ENCODE data around the gene PRRX2. TPM values are rescaled to one million over a fixed set of nuclear protein-coding genes. Genes with fewer than 3 reads are reported as not detected.

Gene PRRX2
- not detected for polyA plus RNA-seq

- Mint-ChIP-seq H3K27ac (no peak within 1 kb of the TSS), H3K27me3 (peaks cover 7% of the 10 kb centered on the region), H3K4me1 (no peaks in the 10 kb centered on the region), H3K9me3 (no peaks in the 10 kb centered on the region), H3K36me3 (no peaks in the 10 kb centered on the region), H3K4me3 (peak within 1 kb of the TSS in 3 of 4 donors; percentile 63 to 79 (median 77))
Measured at GRCh38 chr9:129665389-129665775, at the start of gene PRRX2. PRRX2 (plus strand) TSS chr9:129665647; CDS start chr9:129665868, 221 bp downstream.

GRCh38 chr9:129617167-129617566 is 48.3 kb upstream of the PRRX2 start:
- Mint-ChIP-seq H3K27ac (no peak overlapping the region), H3K4me1 (peaks cover 0 to 3% (median 2%) of the 10 kb centered on the region in 3 donors), H3K9me3 (peaks cover 0 to 3% (median 0%) of the 10 kb centered on the region in 3 donors), H3K36me3 (peaks cover 1% of the 10 kb centered on the region), H3K4me3 (peak overlapping the region in 1 of 4 donors; percentile 20), H3K27me3 (peaks cover 25% of the 10 kb centered on the region)

DNA sequence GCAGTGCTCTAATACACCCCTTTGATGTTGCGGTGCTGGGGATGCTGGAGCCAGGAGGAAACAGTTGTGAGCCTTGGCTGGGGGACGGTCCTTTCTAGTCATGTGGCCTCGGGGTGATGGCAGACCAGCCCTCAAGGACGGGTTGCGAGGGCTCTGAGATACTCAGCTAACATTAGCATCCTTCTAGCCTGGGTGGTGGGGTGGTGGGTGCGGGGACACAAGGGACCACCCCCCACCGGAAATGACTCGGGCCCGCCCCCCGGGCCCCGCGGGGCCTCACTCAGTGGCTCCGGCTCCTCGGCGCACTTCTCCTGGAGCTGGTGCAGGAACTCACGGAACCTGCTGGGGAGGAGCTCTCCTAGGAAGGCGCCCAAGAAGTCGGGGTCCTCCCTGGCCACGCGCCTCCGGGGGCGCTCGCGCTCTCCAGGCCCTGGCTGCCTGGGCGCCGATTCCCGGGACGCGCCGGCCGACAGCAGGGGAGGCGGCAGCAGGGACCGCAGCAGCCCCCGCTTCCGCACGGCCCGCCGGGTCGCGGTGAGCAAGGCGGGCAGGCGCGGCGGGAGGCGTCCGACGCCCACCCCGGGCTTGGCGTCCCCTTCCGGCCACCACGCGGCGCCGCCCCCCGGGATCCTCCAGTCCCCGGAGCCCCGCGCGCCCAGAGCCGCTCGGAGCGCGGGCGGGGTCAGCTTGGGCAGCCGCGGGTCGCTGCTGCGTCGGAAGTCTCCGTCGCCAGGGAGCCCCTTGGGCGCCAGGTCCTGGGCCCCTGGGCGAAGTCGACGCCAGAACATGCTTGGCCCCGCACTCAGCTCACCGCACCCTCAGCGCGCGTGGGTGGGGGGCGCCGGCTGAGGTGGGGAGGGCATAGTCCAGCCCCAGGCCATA is 45.4 kb upstream of the PRRX2 start:
- H3K27ac Mint-ChIP-seq = no peak overlapping the region
- peaks cover 7 to 9% (median 7%) of the 10 kb centered on the region in 3 donors for H3K4me1 Mint-ChIP-seq
- H3K27me3 Mint-ChIP-seq = peaks cover 27% of the 10 kb centered on the region
- peaks cover 1% of the 10 kb centered on the region for H3K36me3 Mint-ChIP-seq
- peak overlapping the region in 3 of 4 donors; percentile 10 to 76 (median 30) for H3K4me3 Mint-ChIP-seq
- H3K9me3 Mint-ChIP-seq = peaks cover 0 to 3% (median 0%) of the 10 kb centered on the region in 3 donors

DNA sequence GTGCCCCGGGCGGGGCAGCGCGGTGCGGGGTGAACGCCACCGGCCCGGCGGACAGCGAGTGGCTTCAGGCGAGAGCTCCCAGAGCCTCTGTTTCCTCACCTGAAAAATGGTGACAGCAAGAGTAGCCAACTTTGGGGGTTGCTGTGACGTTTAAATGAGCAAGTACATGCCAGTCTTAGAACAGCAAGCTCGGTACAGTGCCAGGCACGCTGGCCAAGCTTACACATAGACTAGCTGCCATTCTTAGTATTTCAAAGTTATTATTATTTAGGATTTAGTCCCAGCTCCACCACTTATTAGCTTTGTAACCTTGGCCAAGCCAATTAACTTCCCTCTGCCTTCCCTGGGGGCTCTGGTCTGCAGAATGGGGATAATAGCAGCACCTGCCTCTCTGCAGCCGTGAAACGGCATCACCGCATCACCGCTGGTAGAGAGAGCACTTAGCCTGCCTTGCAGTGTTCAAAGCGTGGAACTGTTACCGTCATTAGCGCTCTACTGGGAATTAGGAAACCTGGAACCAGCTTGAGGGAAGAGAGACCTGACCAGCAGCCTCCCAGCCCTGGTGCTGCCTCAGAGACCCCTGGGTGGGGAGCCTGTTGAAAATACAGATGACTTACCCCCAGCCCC is 44.7 kb upstream of the PRRX2 start, which contains the start of gene C9orf50:
C9orf50 (minus strand) TSS at position 433 of the 627 bp plus-strand sequence. CDS start 527 bp downstream, outside the sequence.
- Mint-ChIP-seq H3K36me3 (peaks cover 1% of the 10 kb centered on the region), H3K4me3 (peak within 1 kb of the TSS in 2 of 4 donors; percentile 2 to 41), H3K27ac (no peak within 1 kb of the TSS)

GRCh38 chr9:129623331-129623730 is 42.1 kb upstream of the PRRX2 start:
- peaks cover 25% of the 10 kb centered on the region for H3K27me3 Mint-ChIP-seq
- peaks cover 0 to 3% (median 0%) of the 10 kb centered on the region in 3 donors for H3K9me3 Mint-ChIP-seq
- peak overlapping the region in 1 of 4 donors; percentile 27 for H3K4me3 Mint-ChIP-seq
- H3K27ac Mint-ChIP-seq = peak overlapping the region in 1 of 3 donors; percentile 81
- H3K36me3 Mint-ChIP-seq = peaks cover under 1% of the 10 kb centered on the region
- peaks cover 19 to 28% (median 22%) of the 10 kb centered on the region in 3 donors for H3K4me1 Mint-ChIP-seq

More for the DNA sequence above, 44.7 kb upstream of the PRRX2 start, which contains the start of gene C9orf50:
- H3K4me1 Mint-ChIP-seq = peaks cover 7 to 11% (median 10%) of the 10 kb centered on the region in 3 donors
- peaks cover 27% of the 10 kb centered on the region for H3K27me3 Mint-ChIP-seq
- H3K9me3 Mint-ChIP-seq = peaks cover 0 to 3% (median 0%) of the 10 kb centered on the region in 3 donors

- Mint-ChIP-seq H3K36me3 (no peaks in the 10 kb centered on the region), H3K9me3 (no peaks in the 10 kb centered on the region), H3K4me1 (peaks cover 22 to 28% (median 25%) of the 10 kb centered on the region in 3 donors), H3K4me3 (peak overlapping the region; percentile 84 to 95 (median 92)), H3K27ac (peak overlapping the region; percentile 94 to 100 (median 97)), H3K27me3 (peaks cover 21% of the 10 kb centered on the region)
Measured at GRCh38 chr9:129624168-129624759, 41.2 kb upstream of the PRRX2 start.

- no peaks in the 10 kb centered on the region for H3K9me3 Mint-ChIP-seq
- H3K27ac Mint-ChIP-seq = peak overlapping the region; percentile 94 to 100 (median 97)
- peak overlapping the region; percentile 88 to 95 (median 94) for H3K4me3 Mint-ChIP-seq
- H3K27me3 Mint-ChIP-seq = peaks cover 18% of the 10 kb centered on the region
- H3K36me3 Mint-ChIP-seq = no peaks in the 10 kb centered on the region
- H3K4me1 Mint-ChIP-seq = peaks cover 22 to 32% (median 28%) of the 10 kb centered on the region in 3 donors
Measured at GRCh38 chr9:129624947-129625346, 40.5 kb upstream of the PRRX2 start.

- Mint-ChIP-seq H3K27ac (peak within 1 kb of the TSS; percentile 95 to 100 (median 98)), H3K4me1 (peaks cover 24 to 42% (median 33%) of the 10 kb centered on the region in 3 donors), H3K9me3 (no peaks in the 10 kb centered on the region), H3K27me3 (peaks cover 12% of the 10 kb centered on the region), H3K4me3 (peak within 1 kb of the TSS; percentile 88 to 98 (median 94)), H3K36me3 (no peaks in the 10 kb centered on the region)
Measured at GRCh38 chr9:129626079-129626624, 39.3 kb upstream of the PRRX2 start, which contains the start of gene NTMT1. NTMT1 (plus strand) TSS chr9:129626163; CDS start chr9:129632704, 6,541 bp downstream.

GRCh38 chr9:129626625-129627284 is 38.7 kb upstream of the PRRX2 start:
- H3K27me3 Mint-ChIP-seq = peaks cover 8% of the 10 kb centered on the region
- peak overlapping the region; percentile 88 to 98 (median 94) for H3K4me3 Mint-ChIP-seq
- no peaks in the 10 kb centered on the region for H3K9me3 Mint-ChIP-seq
- no peaks in the 10 kb centered on the region for H3K36me3 Mint-ChIP-seq
- peaks cover 29 to 48% (median 39%) of the 10 kb centered on the region in 3 donors for H3K4me1 Mint-ChIP-seq
- peak overlapping the region; percentile 95 to 100 (median 98) for H3K27ac Mint-ChIP-seq

DNA sequence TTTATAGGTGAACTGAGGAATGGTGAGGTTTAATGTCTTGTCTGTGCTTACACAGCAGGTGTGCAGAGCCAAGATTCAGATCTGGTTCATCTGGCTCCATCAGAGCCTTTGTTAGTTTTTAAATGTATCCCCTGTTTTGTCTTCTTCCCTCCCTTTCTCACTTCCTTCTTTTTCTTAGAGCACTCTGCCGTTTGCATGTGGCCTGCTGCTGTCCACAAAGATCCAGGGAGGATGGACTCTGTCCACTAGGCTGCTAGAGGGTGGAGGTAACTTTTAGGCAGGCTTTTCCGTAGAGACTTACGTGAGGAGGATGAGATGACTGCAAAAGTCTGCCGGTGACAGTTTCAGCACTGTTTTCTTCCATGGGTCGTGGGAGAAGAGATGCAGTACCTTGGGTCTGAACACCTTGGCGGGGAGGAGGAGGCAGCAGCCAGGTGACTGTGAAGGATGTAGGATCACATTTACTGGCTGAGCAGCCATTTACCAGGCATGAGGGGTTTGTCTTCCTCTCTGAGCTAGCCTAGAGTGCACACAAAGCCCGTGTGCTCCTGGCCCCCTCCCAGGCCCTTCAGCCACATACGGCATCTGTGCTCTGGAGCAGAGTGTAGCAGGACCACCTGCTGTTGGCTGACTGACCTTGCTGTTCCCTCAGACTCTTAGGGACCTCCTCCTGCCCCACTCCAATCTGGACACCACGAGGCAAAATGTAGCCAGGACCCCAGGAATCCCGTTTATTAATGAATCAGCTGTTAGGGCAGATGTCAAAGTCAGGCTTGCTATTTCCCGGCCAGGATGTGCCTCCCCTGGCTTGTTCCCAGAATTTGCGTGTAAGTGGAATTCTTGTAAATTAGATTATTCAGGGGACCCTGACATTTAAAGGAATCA is 37.6 kb upstream of the PRRX2 start:
- Mint-ChIP-seq H3K36me3 (no peaks in the 10 kb centered on the region), H3K4me1 (peaks cover 29 to 49% (median 41%) of the 10 kb centered on the region in 3 donors), H3K9me3 (no peaks in the 10 kb centered on the region), H3K27me3 (peaks cover 5% of the 10 kb centered on the region), H3K4me3 (peak overlapping the region; percentile 88 to 98 (median 94)), H3K27ac (peak overlapping the region; percentile 95 to 100 (median 98))

DNA sequence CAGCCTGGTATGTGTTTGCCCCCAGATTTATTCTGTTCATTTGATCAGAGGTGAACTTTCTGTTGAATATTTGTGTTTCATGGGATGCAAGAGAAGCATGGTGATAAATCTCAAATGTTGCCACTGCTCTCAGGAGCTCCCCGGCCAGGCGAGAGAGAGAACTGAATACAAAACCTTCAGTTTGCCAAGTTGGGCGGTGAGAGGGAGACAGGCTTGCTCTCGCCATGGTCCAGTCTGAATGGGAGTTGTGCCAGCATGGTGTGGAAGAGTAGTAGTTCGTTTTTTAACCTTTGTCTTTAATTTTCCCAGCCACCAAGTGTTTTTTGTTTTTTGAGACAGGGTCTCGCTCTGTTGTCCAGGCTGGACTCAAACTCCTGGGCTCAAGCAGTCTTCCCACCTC is 36.7 kb upstream of the PRRX2 start:
- Mint-ChIP-seq H3K27me3 (no peaks in the 10 kb centered on the region), H3K4me3 (peak overlapping the region in 3 of 4 donors; percentile 22 to 95 (median 47)), H3K36me3 (no peaks in the 10 kb centered on the region), H3K4me1 (peaks cover 29 to 49% (median 41%) of the 10 kb centered on the region in 3 donors), H3K27ac (peak overlapping the region in 2 of 3 donors; percentile 31 to 100), H3K9me3 (no peaks in the 10 kb centered on the region)

DNA sequence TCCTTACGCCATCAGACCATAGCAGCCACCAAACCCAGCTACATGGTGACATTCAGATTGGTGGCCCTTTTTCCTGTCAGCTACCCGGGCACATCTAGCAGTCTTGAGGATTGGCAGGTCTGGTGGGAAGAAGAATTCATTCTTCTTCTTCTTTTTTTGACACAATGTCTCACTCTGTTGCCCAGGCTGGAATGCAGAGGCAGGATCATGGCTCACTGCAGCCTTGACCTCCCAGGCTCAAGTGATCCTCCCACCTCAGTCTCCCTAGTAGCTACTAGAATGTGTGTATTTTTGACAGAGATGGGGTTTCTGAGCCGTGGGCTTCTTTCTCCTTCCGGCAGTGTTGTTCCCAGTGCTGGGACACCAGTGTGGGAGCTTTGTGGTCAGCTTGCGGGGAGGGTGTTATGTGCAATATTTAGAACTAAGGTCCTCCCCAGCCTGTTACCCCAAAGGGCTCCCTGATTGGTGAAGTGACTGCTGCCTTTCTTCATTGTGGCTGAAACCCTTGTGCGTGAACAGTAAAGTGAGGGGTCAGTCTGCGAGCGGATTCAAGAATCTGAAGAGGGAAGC is 36.1 kb upstream of the PRRX2 start:
- H3K4me3 Mint-ChIP-seq = peak overlapping the region in 2 of 4 donors; percentile 47 to 95
- H3K36me3 Mint-ChIP-seq = no peaks in the 10 kb centered on the region
- no peaks in the 10 kb centered on the region for H3K27me3 Mint-ChIP-seq
- peak overlapping the region; percentile 31 to 79 (median 67) for H3K27ac Mint-ChIP-seq
- H3K9me3 Mint-ChIP-seq = no peaks in the 10 kb centered on the region
- H3K4me1 Mint-ChIP-seq = peaks cover 25 to 45% (median 39%) of the 10 kb centered on the region in 3 donors
